IMR-90 (cell line): ENCODE results near the gene PLAAT2. TPM values are rescaled to one million over a fixed set of nuclear protein-coding genes. Genes with fewer than 3 reads are reported as not detected.

Experiments used
- ATAC-seq: fragments of 200-7000 bp; cut with Tn5 transposase; 2 replicates; pipeline ENCODE4 v1.9.1; 2020; ENCODE audit warnings: low read depth, mild to moderate bottlenecking, moderate library complexity
- BruUV-seq: library from RNA; stranded (reverse); fragments of 400-500 nt; replicated peaks from 2 replicates; lab custom pipeline; 2021; lab: Mats Ljungman, UMichigan
- CTCF ChIA-PET: fragments of 300-600 bp; formaldehyde crosslinking; extraction: SDS; loops from one replicate; lab custom pipeline; 2021; ENCODE audit warnings: antibody characterized with exemption; lab: Yijun Ruan, JAX
- POLR2A ChIA-PET: fragments of 300-600 bp; sonication (Branson Sonifier 250); formaldehyde crosslinking; loops from one replicate; lab custom pipeline; 2022; ENCODE audit warnings: antibody characterized with exemption; ENCODE audit not compliant: unreplicated experiment; lab: Charles Lee
- DNase-seq: peaks from one replicate; pipeline ENCODE4 v3.0.0; 2013
- H2AFZ ChIP-seq: replicated peaks from 2 replicates; pipeline ENCODE3; 2013; ENCODE audit warnings: low read length, mild to moderate bottlenecking; ENCODE audit not compliant: poor library complexity
- H2AK5ac ChIP-seq: 2 replicates; pipeline ENCODE4 v1.6.1; 2013; ENCODE audit warnings: low read depth, low read length, inconsistent platforms
- H2AK9ac ChIP-seq: replicated peaks from 2 replicates; pipeline ENCODE3; 2013; ENCODE audit warnings: mild to moderate bottlenecking, low read depth, low read length, moderate library complexity; ENCODE audit not compliant: poor library complexity
- H2BK120ac ChIP-seq: 2 replicates; pipeline ENCODE4 v1.6.1; 2013; ENCODE audit warnings: low read depth, low read length, inconsistent platforms
- H2BK15ac ChIP-seq: 3 replicates; pipeline ENCODE4 v1.6.1; 2013; ENCODE audit warnings: low read depth, low read length, inconsistent platforms
- H2BK20ac ChIP-seq: 2 replicates; pipeline ENCODE4 v1.6.1; 2013; ENCODE audit warnings: low read depth, mild to moderate bottlenecking, inconsistent platforms, low read length, moderate library complexity
- H2BK5ac ChIP-seq: 2 replicates; pipeline ENCODE4 v1.6.1; 2013; ENCODE audit warnings: mild to moderate bottlenecking, low read depth, low read length, inconsistent platforms; ENCODE audit not compliant: poor library complexity, severe bottlenecking
- H3K14ac ChIP-seq: replicated peaks from 2 replicates; pipeline ENCODE4 v1.6.1; 2013; ENCODE audit warnings: low read depth, low read length, inconsistent platforms
- H3K18ac ChIP-seq: 2 replicates; pipeline ENCODE4 v1.6.1; 2013; ENCODE audit warnings: low read depth, low read length, control low read depth
- H3K23ac ChIP-seq: 2 replicates; pipeline ENCODE4 v1.6.1; 2013; ENCODE audit warnings: low read depth, low read length, inconsistent platforms
- H3K27ac ChIP-seq: 2 replicates; pipeline ENCODE4 v1.5.1; 2013; ENCODE audit warnings: mild to moderate bottlenecking, control low read depth, low read length; ENCODE audit not compliant: insufficient read depth
- H3K27me3 ChIP-seq: 2 replicates; pipeline ENCODE4 v1.6.1; 2013; ENCODE audit warnings: low read length; ENCODE audit not compliant: control insufficient read depth, insufficient read depth
- H3K36me3 ChIP-seq: 2 replicates; pipeline ENCODE4 v1.6.1; 2013; ENCODE audit warnings: low read length, mixed read lengths; ENCODE audit not compliant: control insufficient read depth, insufficient read depth
- H3K4ac ChIP-seq: 2 replicates; pipeline ENCODE4 v1.6.1; 2013; ENCODE audit warnings: low read depth, low read length, inconsistent platforms
- H3K4me1 ChIP-seq: 2 replicates; pipeline ENCODE4 v1.6.1; 2013; ENCODE audit warnings: low read length, mixed read lengths; ENCODE audit not compliant: control insufficient read depth, insufficient read depth
- H3K4me2 ChIP-seq: 2 replicates; pipeline ENCODE4 v1.6.1; 2013; ENCODE audit warnings: low read depth, mild to moderate bottlenecking, control low read depth, low read length, moderate library complexity
- H3K4me3 ChIP-seq: 2 replicates; pipeline ENCODE4 v1.5.1; 2013; ENCODE audit warnings: low read depth, mild to moderate bottlenecking, control low read depth, low read length, moderate library complexity; ENCODE audit not compliant: insufficient read depth
- H3K56ac ChIP-seq: 2 replicates; pipeline ENCODE4 v1.6.1; 2013; ENCODE audit warnings: low read length, inconsistent platforms; ENCODE audit not compliant: insufficient read depth; ENCODE audit errors: extremely low read depth
- H3K79me1 ChIP-seq, 2 experiments: 2 replicates each; pipeline ENCODE4 v1.6.1; 2013; ENCODE audit warnings: low read length in 2 of 2, inconsistent platforms in 1 of 2, low read depth in 1 of 2
- H3K9ac ChIP-seq: 2 replicates; pipeline ENCODE4 v1.6.1; 2013; ENCODE audit warnings: low read depth, low read length, control low read depth
- H3K9me1 ChIP-seq: 2 replicates; pipeline ENCODE4 v1.6.1; 2013; ENCODE audit warnings: low read length, inconsistent platforms; ENCODE audit not compliant: insufficient read depth
- H3K9me3 ChIP-seq: 2 replicates; pipeline ENCODE4 v1.6.1; 2013; ENCODE audit warnings: low read length; ENCODE audit not compliant: control insufficient read depth, insufficient read depth
- H4K20me1 ChIP-seq: 2 replicates; pipeline ENCODE4 v1.6.1; 2013; ENCODE audit warnings: low read length, inconsistent platforms; ENCODE audit not compliant: insufficient read depth
- H4K5ac ChIP-seq: 2 replicates; pipeline ENCODE4 v1.6.1; 2013; ENCODE audit warnings: mild to moderate bottlenecking, low read depth, low read length, control low read depth
- H4K8ac ChIP-seq, 2 experiments: 2 replicates each; pipeline ENCODE4 v1.6.1; 2013; ENCODE audit warnings: low read depth in 2 of 2, low read length in 2 of 2, control low read depth in 1 of 2, inconsistent platforms in 1 of 2
- H4K91ac ChIP-seq: 2 replicates; pipeline ENCODE4 v1.6.1; 2013; ENCODE audit warnings: low read depth, low read length, inconsistent platforms; ENCODE audit not compliant: insufficient read depth
- BHLHE40 ChIP-seq: fragments of 150-350 bp; IDR thresholded peaks from 2 replicates; pipeline ENCODE4 v1.6.1; 2016; ENCODE audit warnings: mild to moderate bottlenecking, low read depth, low read length
- CEBPB ChIP-seq: IDR thresholded peaks from 2 replicates; pipeline ENCODE4 v1.6.1; 2012; ENCODE audit warnings: low read depth, low read length, improper control_type of control experiment
- CHD1 ChIP-seq: IDR thresholded peaks from 2 replicates; pipeline ENCODE4 v1.6.1; 2012; ENCODE audit warnings: low read depth, low read length, improper control_type of control experiment
- FOS ChIP-seq: fragments of 150-350 bp; IDR thresholded peaks from 2 replicates; pipeline ENCODE4 v1.6.1; 2016; ENCODE audit warnings: low read depth, low read length
- MAFK ChIP-seq: IDR thresholded peaks from 2 replicates; pipeline ENCODE4 v1.6.1; 2012; ENCODE audit warnings: low read depth, low read length, improper control_type of control experiment
- MAZ ChIP-seq: IDR thresholded peaks from 2 replicates; pipeline ENCODE4 v1.6.1; 2012; ENCODE audit warnings: low read depth, mild to moderate bottlenecking, low read length, improper control_type of control experiment, moderate library complexity, borderline replicate concordance
- MXI1 ChIP-seq: IDR thresholded peaks from 2 replicates; pipeline ENCODE4 v1.6.1; 2012; ENCODE audit warnings: low read depth, mild to moderate bottlenecking, low read length, moderate library complexity, borderline replicate concordance
- NFE2L2 ChIP-seq: fragments of 150-350 bp; IDR thresholded peaks from 2 replicates; pipeline ENCODE4 v1.6.1; 2016; ENCODE audit warnings: low read depth, mild to moderate bottlenecking, low read length
- POLR2A ChIP-seq: IDR thresholded peaks from 2 replicates; pipeline ENCODE4 v1.6.1; 2012; ENCODE audit warnings: mild to moderate bottlenecking, low read depth, low read length
- RAD21 ChIP-seq: IDR thresholded peaks from 2 replicates; pipeline ENCODE4 v1.6.1; 2012; ENCODE audit warnings: low read length, improper control_type of control experiment
- RCOR1 ChIP-seq: IDR thresholded peaks from 2 replicates; pipeline ENCODE4 v1.6.1; 2012; ENCODE audit warnings: mild to moderate bottlenecking, low read length, improper control_type of control experiment; ENCODE audit not compliant: insufficient replicate concordance
- RFX5 ChIP-seq: IDR thresholded peaks from 2 replicates; pipeline ENCODE4 v1.8.0; 2012; ENCODE audit warnings: low read depth, mild to moderate bottlenecking, low read length, moderate library complexity
- SMC3 ChIP-seq: fragments of 150-350 bp; IDR thresholded peaks from 2 replicates; pipeline ENCODE4 v1.6.1; 2016; ENCODE audit warnings: low read depth, mild to moderate bottlenecking, antibody characterized with exemption, low read length, moderate library complexity
- WGBS, 2 experiments: methylation state at CpG; one replicate each; pipeline versions ENCODE4 v1.1.5 to v1.1.7; 2013; ENCODE audit warnings: missing lambda C conversion rate in 2 of 2; ENCODE audit not compliant: insufficient read length in 1 of 2; ENCODE audit errors: extremely low coverage in 2 of 2; 5-methylcytosine and 5-hydroxymethylcytosine counted together
- dilution Hi-C: fragments of 300-500 bp; cut with HindIII; formaldehyde crosslinking; loops from one replicate; pipeline ENCODE4 v1.14.3; 2018; ENCODE audit warnings: low sequenced_read_pairs; ENCODE audit not compliant: unreplicated experiment
- in situ Hi-C: fragments of 300-500 bp; cut with MboI; formaldehyde crosslinking; loops from 3 replicates; pipeline ENCODE4 v1.14.3; 2019; ENCODE audit warnings: low sequenced_read_pairs, inconsistent platforms, mixed read lengths
- intact Hi-C: fragments of 100-400 bp; cut with micrococcal nuclease; formaldehyde crosslinking; loops from 2 replicates; pipeline ENCODE4 v1.10.0; 2022
- polyA plus RNA-seq, 3 experiments: library from polyadenylated mRNA; depleted of rRNA; stranded (reverse); fragments of >200 nt; gene quantifications; 2 replicates each; pipeline ENCODE4 v1.2.3, GENCODE V29; 2012; ENCODE audit warnings: low replicate concordance in 1 of 3
- total RNA-seq: library from RNA; depleted of rRNA; stranded (reverse); fragments of >200 nt; gene quantifications from 2 replicates; pipeline ENCODE4 v1.2.3, GENCODE V29; 2012
- TF ChIP-seq, protein P1 (sequence below): conservative IDR thresholded peaks from 2 replicates; pipeline ENCODE4 v1.5.1; 2012; ENCODE audit warnings: mild to moderate bottlenecking, low read depth, low read length, improper control_type of control experiment
- TF ChIP-seq, protein P2 (sequence below): fragments of 150-350 bp; IDR thresholded peaks from 2 replicates; pipeline ENCODE4 v1.6.1; 2017; ENCODE audit warnings: mild to moderate bottlenecking, antibody characterized with exemption, low read length, low read depth
- TF ChIP-seq, protein P3 (sequence below): fragments of 150-350 bp; IDR thresholded peaks from 2 replicates; pipeline ENCODE4 v1.6.1; 2016; ENCODE audit warnings: low read depth, mild to moderate bottlenecking, low read length, moderate library complexity, borderline replicate concordance

PLAAT2 gene
- total and polyA plus RNA-seq, 2 of the 4 experiments (the other 2 are of a cell fraction) = not detected

DNA sequence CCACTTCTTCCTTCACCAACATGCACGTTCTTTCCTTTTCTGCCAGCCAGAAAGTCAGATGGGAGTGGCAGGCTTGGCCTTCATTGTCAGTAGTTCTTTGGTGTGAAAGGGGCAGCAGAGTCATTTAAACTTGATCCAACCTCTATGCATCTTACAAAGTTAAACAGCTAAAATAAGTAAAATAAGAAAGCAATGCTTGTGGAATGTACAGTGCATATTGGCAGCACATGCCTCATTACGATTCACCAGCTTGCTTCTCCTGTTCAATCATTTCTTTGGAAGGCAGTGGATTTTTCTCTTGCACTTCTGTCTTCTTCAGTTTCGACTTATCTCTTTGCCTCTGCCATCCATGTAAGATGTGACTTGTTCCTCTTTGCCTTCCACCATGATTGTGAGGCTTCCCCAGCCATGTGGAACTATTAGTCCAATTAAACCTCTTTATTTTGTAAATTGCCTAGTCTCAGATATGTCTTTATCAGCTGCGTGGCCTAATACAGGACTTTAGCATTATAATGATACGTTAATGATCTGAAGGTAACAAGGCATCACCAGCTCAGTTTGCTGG lies 42.5 kb downstream of the PLAAT2 start:
- CTCF ChIA-PET = no interaction called here
- no TSS peak for BruUV-seq

More for the DNA sequence above, 42.5 kb downstream of the PLAAT2 start:
- Histone ChIP-seq H2BK20ac (no peak overlapping the region), H3K14ac (no peak overlapping the region), H2AK9ac (no peak overlapping the region), H3K27me3 (peaks cover under 1% of the 10 kb centered on the region; the same call in 1 of the 2 replicates), H3K36me3 (no peaks in the 10 kb centered on the region), H3K4me1 (peaks cover 6% of the 10 kb centered on the region; the same call in 1 of the 2 replicates), H2AK5ac (no peak overlapping the region), H3K9me3 (peaks cover 3% of the 10 kb centered on the region; the same call in 1 of the 2 replicates), H2BK120ac (no peak overlapping the region), H4K91ac (no peak overlapping the region), H4K8ac (no peak overlapping the region), H2BK5ac (no peak overlapping the region), H2BK15ac (no peak overlapping the region), H3K18ac (no peak overlapping the region), H3K4me3 (no peak overlapping the region), H4K5ac (no peak overlapping the region), H3K79me1 (no peaks in the 10 kb centered on the region), H2AFZ (no peak overlapping the region), H3K27ac (no peak overlapping the region), H3K9ac (no peak overlapping the region), H3K56ac (no peak overlapping the region), H4K20me1 (no peaks in the 10 kb centered on the region), H3K4me2 (no peak overlapping the region), H3K23ac (no peak overlapping the region), H3K4ac (no peak overlapping the region), H3K9me1 (peaks cover 2% of the 10 kb centered on the region; the same call in 1 of the 2 replicates)
- no CpG with 5 or more reads among the region's 5 CpGs for WGBS, 2 experiments
- dilution Hi-C loops (no loop called here), intact Hi-C loops (no loop called here), in situ Hi-C loops (no loop called here)
- ATAC-seq (no peak), DNase-seq (peak; percentile 17)
- POLR2A ChIA-PET = no interaction called here
- TF ChIP-seq SMC3 (no peak), BHLHE40 (no peak), MXI1 (no peak), CHD1 (no peak), MAZ (no peak), FOS (no peak), NFE2L2 (no peak), CEBPB (no peak), MAFK (no peak), RCOR1 (no peak), POLR2A (no peak), RFX5 (no peak), RAD21 (no peak)
- TF ChIP-seq, protein P1, sequence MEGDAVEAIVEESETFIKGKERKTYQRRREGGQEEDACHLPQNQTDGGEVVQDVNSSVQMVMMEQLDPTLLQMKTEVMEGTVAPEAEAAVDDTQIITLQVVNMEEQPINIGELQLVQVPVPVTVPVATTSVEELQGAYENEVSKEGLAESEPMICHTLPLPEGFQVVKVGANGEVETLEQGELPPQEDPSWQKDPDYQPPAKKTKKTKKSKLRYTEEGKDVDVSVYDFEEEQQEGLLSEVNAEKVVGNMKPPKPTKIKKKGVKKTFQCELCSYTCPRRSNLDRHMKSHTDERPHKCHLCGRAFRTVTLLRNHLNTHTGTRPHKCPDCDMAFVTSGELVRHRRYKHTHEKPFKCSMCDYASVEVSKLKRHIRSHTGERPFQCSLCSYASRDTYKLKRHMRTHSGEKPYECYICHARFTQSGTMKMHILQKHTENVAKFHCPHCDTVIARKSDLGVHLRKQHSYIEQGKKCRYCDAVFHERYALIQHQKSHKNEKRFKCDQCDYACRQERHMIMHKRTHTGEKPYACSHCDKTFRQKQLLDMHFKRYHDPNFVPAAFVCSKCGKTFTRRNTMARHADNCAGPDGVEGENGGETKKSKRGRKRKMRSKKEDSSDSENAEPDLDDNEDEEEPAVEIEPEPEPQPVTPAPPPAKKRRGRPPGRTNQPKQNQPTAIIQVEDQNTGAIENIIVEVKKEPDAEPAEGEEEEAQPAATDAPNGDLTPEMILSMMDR = no peak
- TF ChIP-seq, protein P2, sequence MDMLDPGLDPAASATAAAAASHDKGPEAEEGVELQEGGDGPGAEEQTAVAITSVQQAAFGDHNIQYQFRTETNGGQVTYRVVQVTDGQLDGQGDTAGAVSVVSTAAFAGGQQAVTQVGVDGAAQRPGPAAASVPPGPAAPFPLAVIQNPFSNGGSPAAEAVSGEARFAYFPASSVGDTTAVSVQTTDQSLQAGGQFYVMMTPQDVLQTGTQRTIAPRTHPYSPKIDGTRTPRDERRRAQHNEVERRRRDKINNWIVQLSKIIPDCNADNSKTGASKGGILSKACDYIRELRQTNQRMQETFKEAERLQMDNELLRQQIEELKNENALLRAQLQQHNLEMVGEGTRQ = no peak
- TF ChIP-seq, protein P3, sequence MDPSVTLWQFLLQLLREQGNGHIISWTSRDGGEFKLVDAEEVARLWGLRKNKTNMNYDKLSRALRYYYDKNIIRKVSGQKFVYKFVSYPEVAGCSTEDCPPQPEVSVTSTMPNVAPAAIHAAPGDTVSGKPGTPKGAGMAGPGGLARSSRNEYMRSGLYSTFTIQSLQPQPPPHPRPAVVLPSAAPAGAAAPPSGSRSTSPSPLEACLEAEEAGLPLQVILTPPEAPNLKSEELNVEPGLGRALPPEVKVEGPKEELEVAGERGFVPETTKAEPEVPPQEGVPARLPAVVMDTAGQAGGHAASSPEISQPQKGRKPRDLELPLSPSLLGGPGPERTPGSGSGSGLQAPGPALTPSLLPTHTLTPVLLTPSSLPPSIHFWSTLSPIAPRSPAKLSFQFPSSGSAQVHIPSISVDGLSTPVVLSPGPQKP = no peak
